ENCODE measurements around the gene MET. TPM values are rescaled to one million over a fixed set of nuclear protein-coding genes. Genes with fewer than 3 reads are reported as not detected.

MET gene
- total RNA-seq, 1 experiment from 2014 or later, result 200 TPM

GRCh38 chr7:116644628-116645027 lies 27.4 kb upstream of the MET start:
- ChIA-PET POLR2A (no interaction called here), RAD21 (ENCODE audit: low non-redundant PET in 1 of 2, low total read pairs in 2 of 2, uncharacterized antibody in 2 of 2, unreplicated experiment in 2 of 2) (no interaction called here), CTCF (no interaction called here)
- no peak for DNase-seq (ENCODE audit: low read depth, low spot score)
- no peak for ATAC-seq
- BruUV-seq (replicated peaks), result no TSS peak
- Histone ChIP-seq H3K9me3 (ENCODE audit: control insufficient read depth in 1 of 2, insufficient read depth in 1 of 2, low read depth in 1 of 2, low read length in 2 of 2) (no peaks in the 10 kb centered on the region), H3K27ac (ENCODE audit: low read depth, low read length) (no peak overlapping the region), H3K9ac (ENCODE audit: low read length) (no peak overlapping the region), H3K4me2 (ENCODE audit: low read length) (no peak overlapping the region), H3K36me3 (ENCODE audit: control insufficient read depth in 1 of 2, insufficient read depth in 2 of 2, low read length in 2 of 2) (no peaks in the 10 kb centered on the region), H3K27me3 (ENCODE audit: insufficient read depth, low read length) (no peaks in the 10 kb centered on the region), H3K9me2 (ENCODE audit: insufficient read depth) (no peaks in the 10 kb centered on the region), H3K4me1 (ENCODE audit: control insufficient read depth in 1 of 2, insufficient read depth in 2 of 2, low read length in 2 of 2) (no peaks in the 10 kb centered on the region), H4K20me1 (ENCODE audit: insufficient read depth) (no peaks in the 10 kb centered on the region), H2AFZ (ENCODE audit: low read depth, low read length, poor library complexity, severe bottlenecking) (no peak overlapping the region), H3K79me2 (ENCODE audit: insufficient read depth, low read length) (no peaks in the 10 kb centered on the region), H3K4me3 (replicated peaks in 1 of 2; ENCODE audit: low read depth in 1 of 2, low read length in 2 of 2) (no peak overlapping the region)
- intact Hi-C loops (cut with micrococcal nuclease), result no loop called here
- no peak for TF ChIP-seq POLR2A (IDR thresholded peaks at IDR 0.05; ENCODE audit: borderline replicate concordance, extremely low read depth, insufficient read depth, insufficient read length)
- no peak for TF ChIP-seq CBX3 (IDR thresholded peaks at IDR 0.05; ENCODE audit: low read depth)
- TF ChIP-seq EZH2 (IDR thresholded peaks at IDR 0.05), result no peak
- no peak for TF ChIP-seq ZFX (IDR thresholded peaks at IDR 0.05)
- TF ChIP-seq POLR2AphosphoS5 (IDR thresholded peaks at IDR 0.05; ENCODE audit: low read depth, low read length), result no peak
- TF ChIP-seq ATF3 (IDR thresholded peaks at IDR 0.05), result no peak
- no peak for TF ChIP-seq FOSL1 (IDR thresholded peaks at IDR 0.05; ENCODE audit: low read depth)
- no peak for TF ChIP-seq ZBTB33 (IDR thresholded peaks at IDR 0.05; ENCODE audit: extremely low read depth, insufficient replicate concordance, low read length)
- TF ChIP-seq SRF (IDR thresholded peaks at IDR 0.05; ENCODE audit: low read depth), result no peak
- no peak for TF ChIP-seq JUND (IDR thresholded peaks at IDR 0.05)
- no peak for TF ChIP-seq CTCF (IDR thresholded peaks at IDR 0.05 in 2 of 3, conservative IDR thresholded peaks at IDR 0.05 in 1 of 3; ENCODE audit: borderline replicate concordance in 1 of 3, insufficient read depth in 1 of 3, low read depth in 2 of 3, low read length in 2 of 3)
- TF ChIP-seq ELF1 (IDR thresholded peaks at IDR 0.05; ENCODE audit: borderline replicate concordance, low read depth), result no peak
- no peak for TF ChIP-seq ZNF274 (IDR thresholded peaks at IDR 0.05; ENCODE audit: low read depth, low read length)
- no peak for TF ChIP-seq REST (IDR thresholded peaks at IDR 0.05; ENCODE audit: low read depth)
- TF ChIP-seq TCF7L2 (IDR thresholded peaks at IDR 0.05; ENCODE audit: borderline replicate concordance, extremely low read depth, insufficient read depth, insufficient read length), result no peak
- no peak for TF ChIP-seq RAD21 (IDR thresholded peaks at IDR 0.05; ENCODE audit: low read depth)
- no peak for TF ChIP-seq EGR1 (IDR thresholded peaks at IDR 0.05; ENCODE audit: low read depth)

All from HCT116 (cell line).